ENCODE data around the gene CDHR3. TPM values are rescaled to one million over a fixed set of nuclear protein-coding genes. Genes with fewer than 3 reads are reported as not detected.

CDHR3 gene
- total RNA-seq, 1 experiment from 2014 or later = 6.5 TPM

DNA sequence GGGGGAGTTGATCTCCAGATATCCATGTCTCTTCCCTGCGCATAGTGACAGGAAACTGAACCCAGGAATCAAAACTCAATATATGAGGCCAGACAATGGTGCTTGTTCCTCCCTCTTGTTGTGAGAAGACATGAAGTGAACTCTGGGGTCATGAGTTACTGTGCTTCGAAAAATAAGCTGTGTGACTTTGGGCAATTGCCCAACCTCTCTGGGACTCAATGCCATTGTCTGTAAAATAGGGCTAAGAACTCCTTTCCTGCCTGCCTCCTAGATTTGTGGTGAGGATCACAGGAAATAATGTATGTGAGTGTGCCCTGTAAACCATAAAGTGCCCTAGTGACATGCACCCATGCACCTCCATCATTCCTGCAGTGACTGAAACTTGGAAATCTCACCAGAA lies 100.6 kb downstream of the CDHR3 start:
- Histone ChIP-seq H3K27ac (ENCODE audit: low read length) (peak overlapping the region; percentile 90), H3K27me3 (ENCODE audit: control insufficient read depth, insufficient read depth, low read length) (no peaks in the 10 kb centered on the region), H3K9me3 (ENCODE audit: control insufficient read depth, insufficient read depth, low read depth, low read length) (no peaks in the 10 kb centered on the region), H3K36me3 (ENCODE audit: control insufficient read depth, insufficient read depth, low read length) (no peaks in the 10 kb centered on the region), H3K4me1 (ENCODE audit: control insufficient read depth, insufficient read depth, low read length) (peaks cover 43% of the 10 kb centered on the region), H3K4me3 (ENCODE audit: low read depth in 2 of 2, low read length in 2 of 2) (no peak overlapping the region)
- intact Hi-C loops (cut with micrococcal nuclease; ENCODE audit: unreplicated experiment) = no loop called here
- no peak for DNase-seq (ENCODE audit: low read depth, low spot score)
- no peak for TF ChIP-seq POLR2AphosphoS5 (IDR thresholded peaks at IDR 0.05; ENCODE audit: low read depth, low read length)
- no peak for TF ChIP-seq SIN3A (IDR thresholded peaks at IDR 0.05; ENCODE audit: borderline replicate concordance, insufficient read depth, low read depth, low read length)
- TF ChIP-seq, protein P1, sequence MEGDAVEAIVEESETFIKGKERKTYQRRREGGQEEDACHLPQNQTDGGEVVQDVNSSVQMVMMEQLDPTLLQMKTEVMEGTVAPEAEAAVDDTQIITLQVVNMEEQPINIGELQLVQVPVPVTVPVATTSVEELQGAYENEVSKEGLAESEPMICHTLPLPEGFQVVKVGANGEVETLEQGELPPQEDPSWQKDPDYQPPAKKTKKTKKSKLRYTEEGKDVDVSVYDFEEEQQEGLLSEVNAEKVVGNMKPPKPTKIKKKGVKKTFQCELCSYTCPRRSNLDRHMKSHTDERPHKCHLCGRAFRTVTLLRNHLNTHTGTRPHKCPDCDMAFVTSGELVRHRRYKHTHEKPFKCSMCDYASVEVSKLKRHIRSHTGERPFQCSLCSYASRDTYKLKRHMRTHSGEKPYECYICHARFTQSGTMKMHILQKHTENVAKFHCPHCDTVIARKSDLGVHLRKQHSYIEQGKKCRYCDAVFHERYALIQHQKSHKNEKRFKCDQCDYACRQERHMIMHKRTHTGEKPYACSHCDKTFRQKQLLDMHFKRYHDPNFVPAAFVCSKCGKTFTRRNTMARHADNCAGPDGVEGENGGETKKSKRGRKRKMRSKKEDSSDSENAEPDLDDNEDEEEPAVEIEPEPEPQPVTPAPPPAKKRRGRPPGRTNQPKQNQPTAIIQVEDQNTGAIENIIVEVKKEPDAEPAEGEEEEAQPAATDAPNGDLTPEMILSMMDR (IDR thresholded peaks at IDR 0.05) = no peak
- TF ChIP-seq, protein P2, sequence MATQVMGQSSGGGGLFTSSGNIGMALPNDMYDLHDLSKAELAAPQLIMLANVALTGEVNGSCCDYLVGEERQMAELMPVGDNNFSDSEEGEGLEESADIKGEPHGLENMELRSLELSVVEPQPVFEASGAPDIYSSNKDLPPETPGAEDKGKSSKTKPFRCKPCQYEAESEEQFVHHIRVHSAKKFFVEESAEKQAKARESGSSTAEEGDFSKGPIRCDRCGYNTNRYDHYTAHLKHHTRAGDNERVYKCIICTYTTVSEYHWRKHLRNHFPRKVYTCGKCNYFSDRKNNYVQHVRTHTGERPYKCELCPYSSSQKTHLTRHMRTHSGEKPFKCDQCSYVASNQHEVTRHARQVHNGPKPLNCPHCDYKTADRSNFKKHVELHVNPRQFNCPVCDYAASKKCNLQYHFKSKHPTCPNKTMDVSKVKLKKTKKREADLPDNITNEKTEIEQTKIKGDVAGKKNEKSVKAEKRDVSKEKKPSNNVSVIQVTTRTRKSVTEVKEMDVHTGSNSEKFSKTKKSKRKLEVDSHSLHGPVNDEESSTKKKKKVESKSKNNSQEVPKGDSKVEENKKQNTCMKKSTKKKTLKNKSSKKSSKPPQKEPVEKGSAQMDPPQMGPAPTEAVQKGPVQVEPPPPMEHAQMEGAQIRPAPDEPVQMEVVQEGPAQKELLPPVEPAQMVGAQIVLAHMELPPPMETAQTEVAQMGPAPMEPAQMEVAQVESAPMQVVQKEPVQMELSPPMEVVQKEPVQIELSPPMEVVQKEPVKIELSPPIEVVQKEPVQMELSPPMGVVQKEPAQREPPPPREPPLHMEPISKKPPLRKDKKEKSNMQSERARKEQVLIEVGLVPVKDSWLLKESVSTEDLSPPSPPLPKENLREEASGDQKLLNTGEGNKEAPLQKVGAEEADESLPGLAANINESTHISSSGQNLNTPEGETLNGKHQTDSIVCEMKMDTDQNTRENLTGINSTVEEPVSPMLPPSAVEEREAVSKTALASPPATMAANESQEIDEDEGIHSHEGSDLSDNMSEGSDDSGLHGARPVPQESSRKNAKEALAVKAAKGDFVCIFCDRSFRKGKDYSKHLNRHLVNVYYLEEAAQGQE (IDR thresholded peaks at IDR 0.05; ENCODE audit: insufficient read depth in 1 of 2, low read depth in 2 of 2, low read length in 1 of 2) = no peak
- no peak for TF ChIP-seq TCF7L2 (IDR thresholded peaks at IDR 0.05; ENCODE audit: low read depth, low read length)
- CTCF ChIA-PET = no interaction called here
- POLR2A ChIA-PET = no interaction called here
- no peak for ATAC-seq
- no TSS peak for BruUV-seq (replicated peaks)
- in situ Hi-C loops (cut with HindIII; ENCODE audit: low pct_unique_long_range_greater_than_20kb, low sequenced_read_pairs) = loop anchor here (25.0 kb wide), 1 partner anchor 99 kb away; no protein-coding TSS in a partner anchor

DNA sequence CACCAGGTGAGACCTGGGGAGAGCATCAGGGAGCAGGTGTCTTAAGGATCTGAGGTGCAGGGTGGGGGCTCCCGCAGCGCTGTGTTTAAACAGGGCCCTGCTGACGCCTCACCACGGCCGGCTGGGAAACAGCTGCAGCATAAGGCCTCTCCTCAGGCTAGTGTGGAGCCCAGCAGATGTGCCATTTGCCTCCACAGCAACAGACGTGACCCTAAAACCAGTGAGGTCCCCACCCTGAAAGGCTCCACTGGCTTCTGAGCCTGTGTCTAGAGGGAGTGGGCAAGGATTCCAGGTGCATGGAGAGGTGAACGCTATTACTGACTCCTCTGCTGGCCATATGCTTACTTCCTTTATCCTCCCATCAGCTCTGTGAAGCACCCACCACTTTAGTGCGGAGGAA lies 101.3 kb downstream of the CDHR3 start:
- peak overlapping the region in 1 of 2 experiments; percentile 41; a peak in 2 of 4 replicates for H3K4me3 ChIP-seq (ENCODE audit: low read depth in 2 of 2, low read length in 2 of 2)
- intact Hi-C loops (cut with micrococcal nuclease; ENCODE audit: unreplicated experiment) = no loop called here
- H3K27ac ChIP-seq (ENCODE audit: low read length) = peak overlapping the region; percentile 90
- no TSS peak for BruUV-seq (replicated peaks)
- no peaks in the 10 kb centered on the region for H3K27me3 ChIP-seq (ENCODE audit: control insufficient read depth, insufficient read depth, low read length)
- CTCF ChIA-PET = interaction anchor here (0.6 kb wide), 1 partner anchor 93 kb away, joined by 7 read pairs; no protein-coding TSS in a partner anchor
- peaks cover 43% of the 10 kb centered on the region for H3K4me1 ChIP-seq (ENCODE audit: control insufficient read depth, insufficient read depth, low read length)
- POLR2A ChIA-PET = no interaction called here
- DNase-seq (ENCODE audit: low read depth, low spot score) (no peak), ATAC-seq (peak; percentile 49)
- H3K9me3 ChIP-seq (ENCODE audit: control insufficient read depth, insufficient read depth, low read depth, low read length) = no peaks in the 10 kb centered on the region
- in situ Hi-C loops (cut with HindIII; ENCODE audit: low pct_unique_long_range_greater_than_20kb, low sequenced_read_pairs) = loop anchor here (25.0 kb wide), 1 partner anchor 98 kb away; no protein-coding TSS in a partner anchor
- H3K36me3 ChIP-seq (ENCODE audit: control insufficient read depth, insufficient read depth, low read length) = no peaks in the 10 kb centered on the region
- TF ChIP-seq TCF7L2 (IDR thresholded peaks at IDR 0.05; ENCODE audit: low read depth, low read length) (no peak), POLR2AphosphoS5 (IDR thresholded peaks at IDR 0.05; ENCODE audit: low read depth, low read length) (no peak), SIN3A (IDR thresholded peaks at IDR 0.05; ENCODE audit: borderline replicate concordance, insufficient read depth, low read depth, low read length) (no peak)
- TF ChIP-seq, protein P1 (IDR thresholded peaks at IDR 0.05) = no peak
- TF ChIP-seq, protein P2 (IDR thresholded peaks at IDR 0.05; ENCODE audit: insufficient read depth in 1 of 2, low read depth in 2 of 2, low read length in 1 of 2) = no peak

Measured in Panc1 (cell line).